ENCODE results near the gene APOO.

The APOO gene

DNA sequence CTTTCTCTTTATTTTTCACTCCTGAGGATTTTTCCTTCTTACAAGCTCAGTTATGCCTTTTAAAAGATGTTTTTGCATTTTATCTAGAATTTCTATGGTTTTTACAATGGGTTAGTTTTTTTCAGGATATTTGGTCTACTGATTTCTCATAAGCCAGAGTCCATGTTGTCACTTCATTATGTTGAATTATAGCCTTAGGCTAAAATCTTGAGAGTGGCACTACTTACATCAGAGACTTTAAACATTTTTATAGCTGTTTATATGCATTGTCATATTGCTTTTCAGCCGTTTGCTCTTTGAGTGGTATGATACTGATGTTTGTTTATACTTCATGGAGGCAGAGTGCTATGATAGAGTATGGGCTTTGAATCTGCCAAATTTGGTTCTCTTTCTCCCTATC, 36.5 kb upstream of the APOO start:
- TF ChIP-seq, protein P1, sequence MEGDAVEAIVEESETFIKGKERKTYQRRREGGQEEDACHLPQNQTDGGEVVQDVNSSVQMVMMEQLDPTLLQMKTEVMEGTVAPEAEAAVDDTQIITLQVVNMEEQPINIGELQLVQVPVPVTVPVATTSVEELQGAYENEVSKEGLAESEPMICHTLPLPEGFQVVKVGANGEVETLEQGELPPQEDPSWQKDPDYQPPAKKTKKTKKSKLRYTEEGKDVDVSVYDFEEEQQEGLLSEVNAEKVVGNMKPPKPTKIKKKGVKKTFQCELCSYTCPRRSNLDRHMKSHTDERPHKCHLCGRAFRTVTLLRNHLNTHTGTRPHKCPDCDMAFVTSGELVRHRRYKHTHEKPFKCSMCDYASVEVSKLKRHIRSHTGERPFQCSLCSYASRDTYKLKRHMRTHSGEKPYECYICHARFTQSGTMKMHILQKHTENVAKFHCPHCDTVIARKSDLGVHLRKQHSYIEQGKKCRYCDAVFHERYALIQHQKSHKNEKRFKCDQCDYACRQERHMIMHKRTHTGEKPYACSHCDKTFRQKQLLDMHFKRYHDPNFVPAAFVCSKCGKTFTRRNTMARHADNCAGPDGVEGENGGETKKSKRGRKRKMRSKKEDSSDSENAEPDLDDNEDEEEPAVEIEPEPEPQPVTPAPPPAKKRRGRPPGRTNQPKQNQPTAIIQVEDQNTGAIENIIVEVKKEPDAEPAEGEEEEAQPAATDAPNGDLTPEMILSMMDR (IDR thresholded peaks at IDR 0.05; ENCODE audit: control insufficient read depth, extremely low read depth, insufficient read depth), result no peak
- no peak for DNase-seq (ENCODE audit: low read depth)
- H3K4me3 ChIP-seq (ENCODE audit: low read depth, low read length), result no peak overlapping the region

DNA sequence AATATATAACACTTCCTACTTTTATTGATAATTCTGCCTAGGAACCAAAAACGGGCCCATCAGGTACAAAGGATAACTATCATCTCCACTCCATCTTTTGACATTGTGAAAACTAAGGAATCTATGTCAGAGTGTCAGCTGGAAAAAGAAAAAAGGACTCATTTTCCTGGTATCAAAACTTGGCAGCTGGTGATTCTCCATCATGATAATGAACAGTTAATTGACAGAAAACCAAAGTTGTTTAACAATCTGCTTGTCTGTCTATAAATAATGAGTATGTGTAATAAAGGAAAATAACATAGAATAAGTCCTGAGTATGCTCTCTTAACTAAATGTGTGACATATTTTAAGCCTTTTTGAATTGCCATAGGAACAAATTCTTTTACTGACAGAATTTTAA, 31.5 kb upstream of the APOO start:
- DNase-seq (ENCODE audit: low read depth), result no peak
- TF ChIP-seq, protein P1 (IDR thresholded peaks at IDR 0.05; ENCODE audit: control insufficient read depth, extremely low read depth, insufficient read depth), result no peak
- no peak overlapping the region for H3K4me3 ChIP-seq (ENCODE audit: low read depth, low read length)

DNA sequence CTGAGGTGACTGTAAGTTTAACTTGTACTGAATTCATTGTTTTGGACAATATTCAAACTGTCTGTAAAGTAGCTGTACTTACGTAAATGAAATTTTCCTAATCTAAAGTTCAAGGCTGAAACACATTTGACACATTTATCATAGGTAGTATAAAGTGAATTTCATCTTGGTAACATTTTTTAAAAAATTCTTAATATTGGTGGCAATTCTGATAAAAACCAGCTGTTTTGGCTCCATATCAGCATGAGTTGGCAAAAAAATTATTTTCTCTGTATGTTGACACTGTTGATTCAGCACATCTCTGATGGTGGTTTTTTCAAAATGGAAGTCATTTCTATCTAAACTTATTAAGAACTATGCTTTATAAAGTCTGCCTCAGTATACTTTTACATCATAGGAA, 31.0 kb upstream of the APOO start:
- TF ChIP-seq, protein P1 (IDR thresholded peaks at IDR 0.05; ENCODE audit: control insufficient read depth, extremely low read depth, insufficient read depth), result no peak
- H3K4me3 ChIP-seq (ENCODE audit: low read depth, low read length), result no peak overlapping the region
- no peak for DNase-seq (ENCODE audit: low read depth)

DNA sequence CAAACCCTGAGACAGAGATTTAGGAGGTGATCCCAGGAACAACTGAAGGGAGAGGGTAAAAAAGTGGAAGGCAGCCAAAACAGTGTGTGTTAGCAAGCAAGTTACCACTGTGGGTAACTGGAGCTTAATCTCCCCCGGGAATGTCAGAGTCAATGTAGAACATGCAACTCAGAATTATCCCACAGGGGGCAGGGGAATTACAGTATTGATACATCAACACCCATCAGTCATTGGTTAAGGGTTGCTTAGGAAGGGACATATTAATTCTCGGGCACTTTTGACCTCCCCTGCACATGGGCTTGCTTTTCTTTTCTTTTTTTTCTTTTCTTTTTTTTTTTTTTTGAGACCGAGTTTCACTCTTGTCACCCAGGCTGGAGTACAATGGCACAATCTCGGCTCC, 29.4 kb upstream of the APOO start:
- H3K4me3 ChIP-seq (ENCODE audit: low read depth, low read length), result no peak overlapping the region
- TF ChIP-seq, protein P1 (IDR thresholded peaks at IDR 0.05; ENCODE audit: control insufficient read depth, extremely low read depth, insufficient read depth), result no peak
- DNase-seq (ENCODE audit: low read depth), result no peak

DNA sequence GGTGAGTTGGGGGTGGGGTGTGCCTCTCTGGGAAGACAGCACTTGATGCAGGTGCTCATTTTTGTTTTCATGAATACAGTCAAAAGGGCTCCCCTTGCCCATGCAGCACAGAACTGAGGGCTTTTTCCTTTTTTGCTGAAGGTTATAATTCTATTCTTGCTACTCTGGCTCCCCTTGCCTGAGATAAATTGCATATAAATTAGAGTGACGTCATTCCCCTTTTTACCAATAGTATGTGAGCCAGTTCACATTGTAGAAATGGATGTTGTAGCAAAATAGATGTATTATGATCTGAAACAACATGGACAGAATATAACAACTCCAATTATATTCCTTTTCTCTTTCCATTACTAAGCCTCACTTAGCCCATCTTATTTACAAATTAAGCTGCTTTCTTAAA, 28.4 kb upstream of the APOO start:
- H3K4me3 ChIP-seq (ENCODE audit: low read depth, low read length), result no peak overlapping the region
- DNase-seq (ENCODE audit: low read depth), result no peak
- TF ChIP-seq, protein P1 (IDR thresholded peaks at IDR 0.05; ENCODE audit: control insufficient read depth, extremely low read depth, insufficient read depth), result no peak

DNA sequence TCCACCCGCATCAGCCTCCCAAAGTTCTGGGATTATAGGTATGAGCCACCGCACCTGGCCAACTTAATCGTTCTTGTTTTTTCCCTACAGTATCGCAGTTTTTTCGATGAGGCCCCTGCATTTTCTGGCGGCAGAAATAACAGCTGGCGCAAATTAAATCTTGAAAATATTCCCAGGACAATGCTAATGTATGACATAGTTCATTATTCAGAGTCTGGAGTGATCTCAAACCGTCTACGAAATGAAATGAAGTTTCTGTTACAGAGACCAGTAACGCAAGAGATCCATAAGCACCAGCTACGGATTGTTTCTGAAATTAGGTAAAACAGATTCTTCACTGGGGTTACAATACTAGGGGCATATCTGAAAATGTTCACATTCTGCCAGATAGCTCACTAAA, 27.4 kb upstream of the APOO start:
- no peak overlapping the region for H3K4me3 ChIP-seq (ENCODE audit: low read depth, low read length)
- no peak for DNase-seq (ENCODE audit: low read depth)
- TF ChIP-seq, protein P1 (IDR thresholded peaks at IDR 0.05; ENCODE audit: control insufficient read depth, extremely low read depth, insufficient read depth), result no peak

DNA sequence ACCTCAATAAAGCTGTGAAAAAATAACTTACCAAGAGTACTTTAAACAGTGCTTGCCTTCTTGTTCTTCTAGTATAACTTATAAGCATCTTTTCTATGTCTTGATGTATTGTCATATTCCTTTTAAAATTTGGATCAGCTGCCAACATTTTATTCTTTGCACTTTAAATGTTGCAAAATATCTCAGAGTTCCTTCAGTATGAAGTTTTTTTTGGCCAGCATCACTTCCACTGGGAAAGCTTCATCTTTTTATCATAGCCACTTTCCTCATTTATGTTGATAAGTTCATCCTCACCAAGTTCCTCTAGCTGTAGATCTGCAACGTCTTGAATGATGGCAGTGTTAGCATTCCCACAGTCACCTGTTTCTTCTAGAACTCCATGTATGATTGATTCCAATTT, 24.3 kb upstream of the APOO start:
- H3K4me3 ChIP-seq (ENCODE audit: low read depth, low read length), result no peak overlapping the region
- TF ChIP-seq, protein P1 (IDR thresholded peaks at IDR 0.05; ENCODE audit: control insufficient read depth, extremely low read depth, insufficient read depth), result no peak
- DNase-seq (ENCODE audit: low read depth), result no peak
